Kidney (tissue), 22 donors: Measurements from ENCODE around the gene MPRIP. TPM values are rescaled to one million over a fixed set of nuclear protein-coding genes. Genes with fewer than 3 reads are reported as not detected.
A peak's percentile ranks its signal among the peaks of the same experiment; 100 is the strongest.

ENCODE experiments used
- DNase-seq, 5 donors: peaks; one replicate each; pipeline ENCODE4 v3.0.0-alpha.2; 2013 to 2020
- FAIRE-seq: peaks from 2 replicates; lab custom pipeline; 2012; peaks lifted over from hg19 to GRCh38; lab: Jason Lieb, UNC
- H3K27ac ChIP-seq, 2 donors: one replicate each; pipeline ENCODE4 v1.7.0; 2013; ENCODE audit warnings: low read depth in 2 of 2, low read length in 2 of 2, inconsistent platforms in 1 of 2
- H3K27me3 ChIP-seq: one replicate; pipeline ENCODE4 v1.7.1; 2013; ENCODE audit warnings: low read length, inconsistent platforms; ENCODE audit not compliant: control insufficient read depth, insufficient read depth
- H3K36me3 ChIP-seq, 3 donors: one replicate each; pipeline versions ENCODE4 v1.7.0 to v1.7.1; 2013; ENCODE audit warnings: low read length in 3 of 3, control low read depth in 1 of 3, inconsistent platforms in 1 of 3; ENCODE audit not compliant: insufficient read depth in 3 of 3, control insufficient read depth in 2 of 3
- H3K4me1 ChIP-seq, 3 donors: one replicate each; pipeline versions ENCODE4 v1.7.0 to v1.7.1; 2013; ENCODE audit warnings: low read length in 3 of 3, inconsistent platforms in 1 of 3, low read depth in 1 of 3; ENCODE audit not compliant: control insufficient read depth in 2 of 3, insufficient read depth in 2 of 3
- H3K4me3 ChIP-seq, 3 donors: one replicate each; pipeline versions ENCODE4 v1.7.0 to v1.8.1; 2013; ENCODE audit warnings: low read length in 3 of 3, control low read depth in 1 of 3, inconsistent platforms in 1 of 3
- H3K9ac ChIP-seq, 3 donors: one replicate each; pipeline versions ENCODE4 v1.7.0 to v1.7.1; 2013; ENCODE audit warnings: low read length in 3 of 3, control low read depth in 1 of 3, inconsistent platforms in 1 of 3
- H3K9me3 ChIP-seq, 3 donors: one replicate each; pipeline versions ENCODE4 v1.7.0 to v1.7.1; 2013; ENCODE audit warnings: low read length in 3 of 3, control low read depth in 1 of 3, inconsistent platforms in 1 of 3; ENCODE audit not compliant: control insufficient read depth in 2 of 3, insufficient read depth in 1 of 3
- intact Hi-C: fragments of 100-400 bp; cut with DNase I; formaldehyde crosslinking; loops from one replicate; pipeline ENCODE4 v1.11.1; 2022
- long read RNA-seq, 10 donors: library from polyadenylated mRNA in 1 of 10; unstranded in 1 of 10; transcript quantifications; one replicate each; pipeline ENCODE4 v2.0.0 and lab custom pipeline, GENCODE V29; 2021 to 2026
- polyA plus RNA-seq: library from polyadenylated mRNA; stranded (reverse); fragments of 350-450 nt; fragmentation: Illumina TruSeq; extraction: RNeasy Lipid Tissue Mini Kit (QIAGEN cat#74804); gene quantifications from one replicate; pipeline ENCODE4 v1.2.3, GENCODE V29; 2014; ENCODE audit warnings: low read depth, low replicate concordance; ENCODE audit not compliant: insufficient read depth
- total RNA-seq: library from RNA; stranded (reverse); fragmentation: NEBNext Ultra II Directional; extraction: Animal tissue kit (Norgen Biotek cat#: 25700); gene quantifications from one replicate; pipeline ENCODE4 v1.2.1, GENCODE V29; 2021
- TF ChIP-seq, protein P1 (sequence below): IDR thresholded peaks from 3 replicates; pipeline ENCODE4 v1.5.1; 2012; ENCODE audit warnings: mild to moderate bottlenecking, moderate library complexity, borderline replicate concordance; ENCODE audit not compliant: insufficient read depth; ENCODE audit errors: extremely low read depth
- donor health status: control.
- donor health status: control.
- donor health status: control.
- donor health status: control.
- donor health status: control.
- donor health status: DM: yes; HTN: yes; CAD: no.
- donor health status: Normal renal cell carcinoma (clear cell type).

Gene MPRIP, protein sequence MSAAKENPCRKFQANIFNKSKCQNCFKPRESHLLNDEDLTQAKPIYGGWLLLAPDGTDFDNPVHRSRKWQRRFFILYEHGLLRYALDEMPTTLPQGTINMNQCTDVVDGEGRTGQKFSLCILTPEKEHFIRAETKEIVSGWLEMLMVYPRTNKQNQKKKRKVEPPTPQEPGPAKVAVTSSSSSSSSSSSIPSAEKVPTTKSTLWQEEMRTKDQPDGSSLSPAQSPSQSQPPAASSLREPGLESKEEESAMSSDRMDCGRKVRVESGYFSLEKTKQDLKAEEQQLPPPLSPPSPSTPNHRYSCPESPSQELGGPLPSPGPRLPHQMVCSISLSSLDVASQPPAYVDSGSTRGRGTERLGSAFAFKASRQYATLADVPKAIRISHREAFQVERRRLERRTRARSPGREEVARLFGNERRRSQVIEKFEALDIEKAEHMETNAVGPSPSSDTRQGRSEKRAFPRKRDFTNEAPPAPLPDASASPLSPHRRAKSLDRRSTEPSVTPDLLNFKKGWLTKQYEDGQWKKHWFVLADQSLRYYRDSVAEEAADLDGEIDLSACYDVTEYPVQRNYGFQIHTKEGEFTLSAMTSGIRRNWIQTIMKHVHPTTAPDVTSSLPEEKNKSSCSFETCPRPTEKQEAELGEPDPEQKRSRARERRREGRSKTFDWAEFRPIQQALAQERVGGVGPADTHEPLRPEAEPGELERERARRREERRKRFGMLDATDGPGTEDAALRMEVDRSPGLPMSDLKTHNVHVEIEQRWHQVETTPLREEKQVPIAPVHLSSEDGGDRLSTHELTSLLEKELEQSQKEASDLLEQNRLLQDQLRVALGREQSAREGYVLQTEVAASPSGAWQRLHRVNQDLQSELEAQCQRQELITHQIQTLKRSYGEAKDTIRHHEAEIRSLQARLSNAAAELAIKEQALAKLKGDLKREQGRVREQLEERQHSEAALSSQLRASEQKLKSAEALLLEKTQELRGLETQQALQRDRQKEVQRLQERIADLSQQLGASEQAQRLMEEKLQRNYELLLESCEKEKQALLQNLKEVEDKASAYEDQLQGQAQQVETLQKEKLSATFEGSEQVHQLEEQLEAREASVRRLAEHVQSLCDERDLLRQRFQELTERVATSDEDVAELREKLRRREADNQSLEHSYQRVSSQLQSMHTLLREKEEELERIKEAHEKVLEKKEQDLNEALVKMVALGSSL (N-terminal part only)
- total RNA-seq, result 250 TPM
- polyA plus RNA-seq, result 120 TPM
- long read RNA-seq, donor 1, full-length matches to known transcripts, result 8 of 37 reads
- long read RNA-seq, donor 1, partial matches to known transcripts, result 29 of 37 reads
- long read RNA-seq, donor 1, other reads (novel, unspliced or antisense), result 0 of 37 reads
- long read RNA-seq, donor 2, full-length matches to known transcripts, result 7 of 31 reads
- long read RNA-seq, donor 2, partial matches to known transcripts, result 24 of 31 reads
- long read RNA-seq, donor 2, other reads (novel, unspliced or antisense), result 0 of 31 reads
- long read RNA-seq, donor 3, full-length matches to known transcripts, result 5 of 21 reads
- long read RNA-seq, donor 3, partial matches to known transcripts, result 16 of 21 reads
- long read RNA-seq, donor 3, other reads (novel, unspliced or antisense), result 0 of 21 reads
- long read RNA-seq, donor 4, full-length matches to known transcripts, result 3 of 88 reads
- long read RNA-seq, donor 4, partial matches to known transcripts, result 47 of 88 reads
- long read RNA-seq, donor 4, other reads (novel, unspliced or antisense), result 38 of 88 reads
- long read RNA-seq, donor 5, result 0 reads
- long read RNA-seq, donor 6, result 0 reads
- long read RNA-seq, donor 7, full-length matches to known transcripts, result 6 of 105 reads
- long read RNA-seq, donor 7, partial matches to known transcripts, result 69 of 105 reads
- long read RNA-seq, donor 7, other reads (novel, unspliced or antisense), result 30 of 105 reads
- long read RNA-seq, donor 8, full-length matches to known transcripts, result 3 of 52 reads
- long read RNA-seq, donor 8, partial matches to known transcripts, result 49 of 52 reads
- long read RNA-seq, donor 8, other reads (novel, unspliced or antisense), result 0 of 52 reads
- long read RNA-seq, donor 9, partial matches to known transcripts, result 8 of 10 reads
- long read RNA-seq, donor 9, other reads (novel, unspliced or antisense), result 0 of 10 reads
- long read RNA-seq, donor 10, partial matches to known transcripts, result 19 of 24 reads
- long read RNA-seq, donor 10, other reads (novel, unspliced or antisense), result 0 of 24 reads

DNA sequence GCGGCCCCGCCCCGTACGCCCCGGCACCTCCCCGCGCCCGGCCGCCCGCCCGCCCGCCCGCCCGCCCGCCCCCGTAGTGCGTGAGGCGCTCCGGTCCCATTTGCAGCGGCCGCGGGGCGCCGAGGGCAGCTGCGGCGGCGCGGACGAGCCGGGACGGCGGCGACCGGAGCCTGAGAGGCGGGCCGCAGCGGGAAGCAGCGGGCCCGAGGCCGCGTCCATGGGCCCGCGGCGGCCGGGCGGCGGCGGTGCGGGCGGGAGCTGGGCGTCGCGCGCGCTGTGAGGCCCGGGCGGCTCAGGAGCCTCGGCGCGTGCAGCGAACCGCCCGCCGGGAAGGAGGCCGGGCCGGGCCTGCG lies at the start of gene MPRIP:
TSS of gene MPRIP (plus strand) at position 74 of the 353 bp plus-strand sequence. CDS start 392 bp downstream, outside the sequence.
- intact Hi-C loops, result no loop called here
- H3K9me3 ChIP-seq, result no peaks in the 10 kb centered on the region
- H3K9ac ChIP-seq, result peak within 1 kb of the TSS; percentile 83 to 92 (median 87)
- FAIRE-seq (no peak), DNase-seq (peak in 1 of 5 donors; percentile 46)
- no peaks in the 10 kb centered on the region for H3K36me3 ChIP-seq
- H3K27me3 ChIP-seq, result no peaks in the 10 kb centered on the region
- H3K4me3 ChIP-seq, result peak within 1 kb of the TSS; percentile 70 to 91 (median 90)
- peaks cover 6 to 27% (median 25%) of the 10 kb centered on the region in 3 donors for H3K4me1 ChIP-seq
- TF ChIP-seq, protein P1, sequence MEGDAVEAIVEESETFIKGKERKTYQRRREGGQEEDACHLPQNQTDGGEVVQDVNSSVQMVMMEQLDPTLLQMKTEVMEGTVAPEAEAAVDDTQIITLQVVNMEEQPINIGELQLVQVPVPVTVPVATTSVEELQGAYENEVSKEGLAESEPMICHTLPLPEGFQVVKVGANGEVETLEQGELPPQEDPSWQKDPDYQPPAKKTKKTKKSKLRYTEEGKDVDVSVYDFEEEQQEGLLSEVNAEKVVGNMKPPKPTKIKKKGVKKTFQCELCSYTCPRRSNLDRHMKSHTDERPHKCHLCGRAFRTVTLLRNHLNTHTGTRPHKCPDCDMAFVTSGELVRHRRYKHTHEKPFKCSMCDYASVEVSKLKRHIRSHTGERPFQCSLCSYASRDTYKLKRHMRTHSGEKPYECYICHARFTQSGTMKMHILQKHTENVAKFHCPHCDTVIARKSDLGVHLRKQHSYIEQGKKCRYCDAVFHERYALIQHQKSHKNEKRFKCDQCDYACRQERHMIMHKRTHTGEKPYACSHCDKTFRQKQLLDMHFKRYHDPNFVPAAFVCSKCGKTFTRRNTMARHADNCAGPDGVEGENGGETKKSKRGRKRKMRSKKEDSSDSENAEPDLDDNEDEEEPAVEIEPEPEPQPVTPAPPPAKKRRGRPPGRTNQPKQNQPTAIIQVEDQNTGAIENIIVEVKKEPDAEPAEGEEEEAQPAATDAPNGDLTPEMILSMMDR, result no peak
- H3K27ac ChIP-seq, result peak within 1 kb of the TSS; percentile 88 to 92

DNA sequence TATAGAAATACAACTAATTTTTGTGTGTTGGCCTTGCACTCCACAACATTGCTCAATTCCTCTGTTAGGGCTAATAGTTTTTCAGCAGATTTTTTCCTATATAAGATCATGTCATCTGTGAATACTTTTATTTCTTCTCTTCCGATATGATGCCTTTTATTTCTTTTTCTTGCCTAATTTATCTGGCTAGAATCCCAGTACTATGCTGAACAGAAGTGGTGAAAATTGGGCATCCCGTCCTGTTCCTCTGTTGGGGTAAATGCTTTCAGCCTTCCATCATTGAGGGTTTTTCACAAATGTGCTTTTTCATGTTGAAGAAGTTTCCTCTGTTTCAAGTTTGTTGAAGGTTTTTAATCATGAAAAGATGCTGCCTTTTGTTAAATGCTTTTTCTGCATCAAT lies 47.6 kb upstream of the MPRIP start:
- Histone ChIP-seq H3K9me3 (no peaks in the 10 kb centered on the region), H3K27ac (no peak overlapping the region), H3K27me3 (no peaks in the 10 kb centered on the region), H3K4me1 (no peaks in the 10 kb centered on the region), H3K36me3 (no peaks in the 10 kb centered on the region), H3K9ac (no peak overlapping the region), H3K4me3 (no peak overlapping the region)
- TF ChIP-seq, protein P1, result no peak
- no peak for DNase-seq
- no peak for FAIRE-seq
- intact Hi-C loops, result no loop called here
